ENCODE results near the gene SH3BP5L.

DNA sequence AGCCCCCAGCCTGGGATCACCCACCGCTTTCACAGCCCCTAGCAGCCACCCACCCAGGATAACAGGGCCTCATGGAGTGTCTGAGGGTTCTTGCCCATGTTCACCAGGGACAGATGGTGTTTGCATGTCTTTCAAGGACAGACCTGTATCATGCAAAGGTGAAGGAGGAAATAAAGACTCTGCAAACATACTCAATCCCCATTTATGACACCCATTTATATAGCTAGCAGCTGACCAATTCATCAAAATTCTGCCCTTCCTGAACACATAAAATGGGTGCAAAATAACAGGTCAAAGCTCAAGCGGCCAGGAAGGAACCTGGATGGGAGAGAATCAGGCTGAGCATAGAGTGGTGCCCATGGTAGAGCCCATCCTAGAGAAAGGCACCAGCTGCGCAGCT, 37.4 kb downstream of the SH3BP5L start:
- TF ChIP-seq, protein P1, sequence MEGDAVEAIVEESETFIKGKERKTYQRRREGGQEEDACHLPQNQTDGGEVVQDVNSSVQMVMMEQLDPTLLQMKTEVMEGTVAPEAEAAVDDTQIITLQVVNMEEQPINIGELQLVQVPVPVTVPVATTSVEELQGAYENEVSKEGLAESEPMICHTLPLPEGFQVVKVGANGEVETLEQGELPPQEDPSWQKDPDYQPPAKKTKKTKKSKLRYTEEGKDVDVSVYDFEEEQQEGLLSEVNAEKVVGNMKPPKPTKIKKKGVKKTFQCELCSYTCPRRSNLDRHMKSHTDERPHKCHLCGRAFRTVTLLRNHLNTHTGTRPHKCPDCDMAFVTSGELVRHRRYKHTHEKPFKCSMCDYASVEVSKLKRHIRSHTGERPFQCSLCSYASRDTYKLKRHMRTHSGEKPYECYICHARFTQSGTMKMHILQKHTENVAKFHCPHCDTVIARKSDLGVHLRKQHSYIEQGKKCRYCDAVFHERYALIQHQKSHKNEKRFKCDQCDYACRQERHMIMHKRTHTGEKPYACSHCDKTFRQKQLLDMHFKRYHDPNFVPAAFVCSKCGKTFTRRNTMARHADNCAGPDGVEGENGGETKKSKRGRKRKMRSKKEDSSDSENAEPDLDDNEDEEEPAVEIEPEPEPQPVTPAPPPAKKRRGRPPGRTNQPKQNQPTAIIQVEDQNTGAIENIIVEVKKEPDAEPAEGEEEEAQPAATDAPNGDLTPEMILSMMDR (IDR thresholded peaks at IDR 0.05) = no peak
- TF ChIP-seq POLR2A (IDR thresholded peaks at IDR 0.05) = no peak
